KBM-7 (cell line): ENCODE data around the gene VTA1.

ENCODE experiments used
- DNase-seq: peaks from one replicate; pipeline ENCODE4 v3.0.0-alpha.2; 2015
- in situ Hi-C: fragments of 300-500 bp; cut with MboI; formaldehyde crosslinking; loops from 2 replicates; pipeline ENCODE4 v1.14.3; 2020; ENCODE audit warnings: low sequenced_read_pairs, low pct_unique_long_range_greater_than_20kb, mixed read lengths

Gene VTA1

DNA sequence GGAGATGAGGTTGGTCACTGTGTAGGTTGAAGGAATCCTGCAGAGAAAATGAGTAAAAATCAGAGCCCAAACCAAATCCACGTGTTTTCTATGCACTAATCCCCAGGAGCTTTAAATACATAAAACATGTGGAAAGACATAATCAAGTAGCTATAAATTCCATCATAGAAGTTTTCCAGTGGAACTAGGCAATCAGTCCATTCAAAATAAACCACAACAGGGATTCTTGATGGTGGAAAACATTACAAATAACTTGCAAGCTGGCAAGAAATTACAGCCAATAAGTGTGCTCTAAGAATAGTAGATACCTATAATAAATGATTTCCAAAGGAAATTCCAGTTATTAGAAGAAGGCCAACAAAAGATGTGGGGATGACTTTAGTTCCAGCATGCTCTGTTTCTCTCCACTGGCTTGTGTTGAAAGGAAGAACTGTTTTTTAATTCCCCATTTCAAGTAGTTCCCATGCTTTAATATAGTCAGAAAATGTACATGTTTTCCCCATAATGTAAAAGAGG, 104.9 kb downstream of the VTA1 start:
- in situ Hi-C loops: no loop called here
- DNase-seq: no peak

DNA sequence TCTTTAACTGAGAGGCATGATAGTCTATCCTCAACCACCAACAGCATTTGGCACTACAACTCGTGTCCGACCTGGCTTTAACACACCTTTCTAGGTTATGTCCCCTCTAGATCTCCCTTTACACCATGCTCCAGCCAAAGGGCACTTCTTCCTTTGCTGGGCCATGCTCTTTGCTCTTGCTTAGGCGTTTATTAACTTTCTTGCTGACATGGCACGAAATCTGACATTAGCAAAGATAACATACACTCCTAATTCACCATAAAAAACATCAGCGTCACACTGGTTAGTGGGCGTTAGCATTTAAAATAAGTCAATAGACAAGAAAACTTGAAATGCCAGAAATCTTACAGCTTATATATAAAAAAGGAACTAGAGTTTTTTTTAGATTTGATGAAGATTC, 107.5 kb downstream of the VTA1 start:
- no peak for DNase-seq
- in situ Hi-C loops: no loop called here

DNA sequence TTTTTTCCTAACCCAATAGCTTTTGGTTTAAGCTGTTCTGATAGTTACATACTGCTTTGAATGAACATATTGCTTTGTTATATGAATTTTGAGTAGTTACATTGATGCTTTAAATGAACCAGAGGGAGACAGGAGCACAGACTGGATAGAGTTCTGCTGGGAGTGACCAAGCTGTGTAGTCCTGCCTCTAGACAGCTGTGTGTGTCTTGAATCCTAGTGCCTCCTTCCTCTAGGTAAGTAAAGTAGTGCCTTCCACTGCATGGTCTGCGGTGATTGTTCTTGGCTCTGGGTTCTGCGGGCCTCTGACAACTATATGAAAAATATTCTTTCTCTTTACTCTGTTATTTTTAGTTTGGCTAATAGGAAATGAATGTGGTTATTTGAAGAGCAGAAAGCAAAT, 108.7 kb downstream of the VTA1 start:
- in situ Hi-C loops: no loop called here
- DNase-seq: no peak

DNA sequence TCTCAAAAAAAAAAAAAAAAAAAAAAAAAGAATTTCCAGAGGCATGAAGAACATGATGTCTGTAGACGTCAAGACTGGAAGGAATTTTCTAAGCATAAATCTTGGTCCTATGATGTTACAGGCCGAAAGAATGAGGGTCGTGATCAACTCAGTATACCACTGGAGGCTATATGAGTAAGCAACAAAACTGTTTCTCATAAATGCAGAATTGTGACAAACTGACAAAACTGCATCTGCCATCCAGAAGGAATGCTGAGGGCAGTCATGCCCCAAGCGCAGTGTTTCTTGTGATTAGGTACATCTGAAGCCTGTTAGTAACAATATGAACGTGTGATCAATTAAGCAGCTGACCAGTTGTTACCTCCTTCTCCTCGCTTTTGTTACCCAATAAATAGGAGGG, 111.2 kb downstream of the VTA1 start:
- no peak for DNase-seq
- in situ Hi-C loops: no loop called here

DNA sequence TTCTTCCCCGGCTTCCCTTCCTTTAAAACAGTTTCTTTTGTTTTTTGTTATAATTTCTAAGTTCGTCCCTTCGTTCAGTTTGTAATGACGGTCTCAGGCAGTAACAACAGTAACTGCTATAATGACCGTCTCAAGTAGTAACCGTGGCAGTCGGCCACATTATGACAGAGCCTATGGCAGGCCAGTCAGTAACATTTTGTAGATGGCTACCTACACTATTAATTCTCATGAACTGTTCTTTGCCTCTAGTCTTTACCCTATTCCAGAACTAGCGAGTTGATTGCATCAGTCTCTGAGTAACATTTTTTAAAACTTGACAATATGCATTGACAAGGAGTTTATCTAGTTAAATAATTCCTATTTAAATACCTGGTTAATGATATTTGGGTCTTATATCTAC, 111.7 kb downstream of the VTA1 start:
- no peak for DNase-seq
- in situ Hi-C loops: no loop called here

DNA sequence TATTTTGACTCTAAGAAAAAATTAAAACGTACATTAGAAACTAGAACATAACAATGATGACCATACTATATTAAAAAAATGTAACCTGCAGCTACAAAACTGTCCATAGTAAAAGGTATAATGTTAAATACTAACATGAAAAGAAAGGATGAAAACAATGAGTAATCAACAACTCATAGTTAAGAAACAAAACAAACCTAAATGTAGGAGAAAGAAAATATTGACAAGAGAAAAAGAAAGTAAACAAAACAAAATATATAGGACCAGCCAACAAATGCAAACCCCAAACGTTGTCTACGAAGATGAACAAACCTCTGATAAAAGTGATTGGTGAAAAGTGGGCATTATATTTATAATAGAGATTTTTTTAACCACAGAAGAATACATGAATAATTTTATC, 113.7 kb downstream of the VTA1 start:
- in situ Hi-C loops: no loop called here
- DNase-seq: no peak

DNA sequence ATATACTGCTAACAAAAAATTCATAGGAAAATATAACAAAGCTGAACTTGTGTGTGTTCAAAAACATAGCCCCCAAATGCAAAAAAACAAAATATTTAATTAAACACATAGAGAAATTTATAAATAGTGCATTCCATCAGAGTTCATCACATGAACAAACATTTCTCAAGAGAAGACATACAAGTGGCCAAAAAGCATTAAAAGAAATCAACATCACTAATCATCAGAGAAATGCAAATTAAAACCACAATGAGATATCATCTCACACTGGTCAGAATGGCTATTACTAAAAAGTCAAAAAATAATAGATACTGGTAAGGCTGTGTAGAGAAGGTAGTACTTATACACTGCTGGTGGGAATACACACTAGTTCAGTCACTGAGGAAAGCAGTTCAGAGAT, 115.2 kb downstream of the VTA1 start:
- no peak for DNase-seq
- in situ Hi-C loops: no loop called here

DNA sequence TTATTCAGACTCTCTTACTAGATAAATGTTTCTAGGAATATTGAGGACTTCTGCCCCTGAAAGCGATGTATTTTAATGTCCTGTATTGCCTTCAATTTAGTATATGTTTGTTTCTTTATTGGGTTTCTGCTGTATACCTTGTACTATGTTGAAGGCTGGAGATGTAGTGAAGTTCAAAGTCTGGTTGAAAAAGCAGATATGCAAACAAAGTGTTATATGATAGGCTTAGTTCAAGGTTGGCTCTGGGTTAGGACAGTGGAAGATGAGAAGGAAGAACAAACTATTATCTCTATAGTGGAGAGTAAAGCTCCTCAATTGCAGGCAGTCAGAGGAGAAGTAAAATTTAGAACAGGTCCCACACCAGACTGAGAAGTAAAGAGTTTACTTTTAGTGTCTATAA, 118.4 kb downstream of the VTA1 start:
- in situ Hi-C loops: no loop called here
- no peak for DNase-seq

DNA sequence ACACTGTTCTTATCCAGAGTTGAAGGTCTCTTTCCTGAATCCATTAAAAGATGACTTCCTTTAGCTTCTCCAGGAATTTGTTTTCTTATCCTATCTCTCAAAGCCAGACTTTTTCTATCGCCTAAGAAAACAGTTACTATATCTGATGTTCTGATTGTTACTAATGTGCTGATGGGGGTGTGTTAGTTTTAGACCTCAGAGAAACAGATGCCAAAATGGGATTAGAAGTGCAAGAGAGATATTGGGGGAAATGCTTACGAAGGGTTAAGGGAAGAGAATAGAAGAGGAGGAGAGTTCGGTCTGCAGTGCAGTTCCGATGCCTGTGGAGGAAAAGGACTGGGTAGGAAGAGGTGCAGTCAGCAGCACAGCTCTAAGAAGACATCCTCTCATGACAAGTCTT, 119.0 kb downstream of the VTA1 start:
- in situ Hi-C loops: no loop called here
- no peak for DNase-seq

DNA sequence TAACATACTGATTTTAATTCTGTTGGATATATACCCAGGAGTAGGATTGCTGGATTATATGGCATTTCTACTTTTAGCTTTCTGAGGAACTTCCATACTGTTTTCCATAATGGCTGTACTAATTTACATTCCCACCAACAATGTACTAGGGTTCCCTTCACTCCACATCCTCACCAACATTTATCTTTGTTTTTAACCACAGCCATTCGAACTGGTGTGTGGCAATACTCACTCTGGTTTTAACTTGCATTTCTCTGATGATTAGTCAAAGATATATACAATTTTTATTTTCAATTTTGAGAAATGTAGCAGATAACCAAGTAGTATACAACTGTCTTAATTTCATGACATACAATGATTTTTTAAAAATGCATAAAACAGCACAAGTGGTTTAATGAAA, 124.4 kb downstream of the VTA1 start:
- in situ Hi-C loops: no loop called here
- DNase-seq: no peak
